ENCODE measurements around the gene AHRR.
"Not testable (repeated sequence)": the region's sequence is repeated elsewhere in the genome, so short reads cannot be mapped to it uniquely, and the experiment has no call there.

The AHRR gene

DNA sequence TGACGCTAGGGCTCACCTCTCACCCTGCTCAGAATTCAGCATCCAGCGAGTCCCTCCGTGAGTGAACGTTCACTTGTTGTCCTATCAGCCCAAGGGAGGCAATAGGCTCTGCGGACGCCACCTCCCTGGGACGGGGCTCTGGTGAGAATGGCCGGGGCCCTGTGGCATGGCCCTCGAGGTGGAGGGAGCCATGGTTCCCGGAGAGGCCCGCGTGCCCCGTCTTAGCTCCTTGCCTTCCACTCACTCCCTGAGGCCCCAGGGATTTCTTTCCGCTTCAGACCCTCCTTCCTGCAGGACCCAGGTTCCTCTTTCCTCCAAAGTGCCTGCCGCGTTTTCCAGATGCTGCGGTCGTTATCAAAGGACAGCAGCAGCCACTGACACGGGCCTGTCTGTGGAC, 142.9 kb downstream of the AHRR start:
- DNase-seq = no peak

DNA sequence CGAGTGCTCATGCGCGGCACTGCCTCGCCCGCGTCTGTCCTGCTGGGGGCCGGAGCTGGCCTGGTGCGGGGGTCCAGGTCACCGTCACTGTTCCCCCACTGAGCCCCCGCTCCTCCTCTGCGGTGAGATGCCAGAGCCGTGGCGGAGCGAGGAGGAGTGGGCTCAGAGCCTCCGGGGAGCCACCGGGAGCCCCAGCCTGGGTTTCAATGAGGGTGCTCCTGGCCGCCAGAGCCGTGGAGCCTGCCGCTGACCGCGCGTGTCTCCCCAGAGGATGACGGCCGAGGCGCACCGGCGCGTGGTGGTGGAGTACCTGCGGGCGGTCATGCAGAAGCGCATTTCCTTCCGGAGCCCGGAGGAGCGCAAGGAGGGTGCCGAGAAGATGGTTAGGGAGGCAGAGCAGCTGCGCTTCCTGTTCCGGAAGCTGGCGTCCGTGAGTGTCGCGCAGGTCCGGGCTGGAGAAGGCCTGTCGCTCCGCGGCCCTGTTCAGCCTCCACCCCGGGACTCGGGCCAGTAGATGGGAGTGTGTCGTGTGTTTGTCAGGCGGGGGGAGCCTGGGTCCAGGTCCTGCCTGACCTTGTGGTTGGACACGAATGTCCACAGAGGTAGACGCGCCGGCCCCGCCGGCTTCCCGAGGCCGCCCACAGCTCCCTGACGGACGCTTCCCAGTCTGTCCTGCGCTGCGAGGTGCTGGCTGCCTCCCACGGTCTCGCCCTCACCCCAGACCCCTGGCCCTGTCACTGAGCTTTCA, 143.5 kb downstream of the AHRR start:
- DNase-seq = no peak

DNA sequence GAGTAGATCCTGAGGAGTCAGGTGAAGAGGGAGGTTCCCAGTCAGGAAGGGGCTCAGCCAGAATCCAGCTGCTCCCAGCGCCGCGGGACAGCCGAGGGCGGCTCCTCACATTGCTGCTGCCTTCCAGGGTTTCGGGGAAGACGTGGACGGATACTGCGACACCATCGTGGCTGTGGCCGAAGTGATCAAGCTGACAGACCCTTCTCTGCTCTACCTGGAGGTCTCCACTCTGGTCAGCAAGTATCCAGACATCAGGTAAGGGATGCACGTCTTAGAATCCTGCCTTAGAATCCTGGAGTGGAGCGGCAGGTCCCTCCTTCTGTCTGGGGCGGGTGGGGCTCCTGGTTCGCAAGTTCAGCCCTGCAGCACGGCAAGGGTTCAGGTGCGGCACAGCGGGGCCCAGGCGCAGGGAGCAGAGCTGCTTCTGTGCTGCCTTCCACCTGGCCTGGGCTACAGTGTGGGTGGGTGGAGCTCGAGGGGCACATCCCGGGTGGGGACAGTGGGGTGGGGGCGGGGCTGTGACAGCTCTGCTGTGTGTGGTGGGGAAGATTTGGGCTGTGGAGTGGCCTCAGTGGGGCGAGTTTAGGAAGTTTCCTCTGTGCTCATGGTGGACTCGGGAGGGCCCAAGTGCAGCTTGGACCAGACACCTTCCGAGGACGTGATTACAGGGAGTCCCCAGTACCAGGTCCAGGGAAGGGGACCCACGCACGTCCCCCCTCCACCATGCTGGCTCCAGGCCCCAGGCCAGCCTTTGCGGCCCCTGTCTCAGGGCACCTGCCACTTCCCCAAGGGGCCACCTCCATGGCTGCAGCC, 144.3 kb downstream of the AHRR start:
- DNase-seq = no peak

DNA sequence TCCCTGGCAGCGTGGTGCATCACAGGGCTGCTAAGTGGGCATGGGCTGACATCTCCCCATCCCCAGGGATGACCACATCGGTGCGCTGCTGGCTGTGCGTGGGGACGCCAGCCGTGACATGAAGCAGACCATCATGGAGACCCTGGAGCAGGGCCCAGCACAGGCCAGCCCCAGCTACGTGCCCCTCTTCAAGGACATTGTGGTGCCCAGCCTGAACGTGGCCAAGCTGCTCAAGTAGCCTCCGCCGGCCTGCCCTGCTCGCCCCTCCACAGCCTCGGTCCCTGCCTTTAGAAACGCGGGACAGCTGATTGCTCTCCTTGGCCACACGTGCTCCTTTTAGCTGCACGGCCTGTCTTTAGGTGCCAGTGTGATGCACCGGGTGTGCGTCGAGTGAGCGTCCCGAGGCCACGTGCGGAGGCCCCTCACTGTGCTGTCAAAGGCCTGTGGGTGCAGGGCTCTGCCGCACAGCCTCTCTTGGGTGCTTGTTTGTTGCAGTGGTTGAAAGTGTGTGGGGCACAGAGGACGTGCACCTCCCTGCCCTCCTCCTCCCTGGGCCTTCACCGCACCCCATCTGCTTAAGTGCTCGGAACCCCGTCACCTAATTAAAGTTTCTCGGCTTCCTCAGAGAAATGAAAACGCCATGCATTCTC, 145.3 kb downstream of the AHRR start:
- DNase-seq = no peak

DNA sequence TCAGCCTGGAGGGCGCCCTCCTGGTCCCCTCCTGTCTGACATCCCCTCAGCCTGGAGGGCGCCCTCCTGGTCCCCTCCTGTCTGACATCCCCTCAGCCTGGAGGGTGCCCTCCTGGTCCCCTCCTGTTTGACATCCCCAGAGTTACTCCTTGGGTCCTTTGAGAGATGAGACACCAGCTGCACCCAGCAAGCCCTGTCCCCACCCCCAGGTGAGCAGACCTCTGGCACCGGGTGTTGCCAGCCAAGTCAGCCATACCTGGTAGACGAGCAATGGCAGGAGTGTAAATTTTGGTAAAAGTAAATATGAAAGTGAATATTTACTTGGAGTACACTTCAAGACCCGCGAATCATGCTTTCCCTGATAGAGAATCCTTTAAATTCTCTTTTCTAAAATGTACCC, 146.9 kb downstream of the AHRR start:
- no peak for DNase-seq

DNA sequence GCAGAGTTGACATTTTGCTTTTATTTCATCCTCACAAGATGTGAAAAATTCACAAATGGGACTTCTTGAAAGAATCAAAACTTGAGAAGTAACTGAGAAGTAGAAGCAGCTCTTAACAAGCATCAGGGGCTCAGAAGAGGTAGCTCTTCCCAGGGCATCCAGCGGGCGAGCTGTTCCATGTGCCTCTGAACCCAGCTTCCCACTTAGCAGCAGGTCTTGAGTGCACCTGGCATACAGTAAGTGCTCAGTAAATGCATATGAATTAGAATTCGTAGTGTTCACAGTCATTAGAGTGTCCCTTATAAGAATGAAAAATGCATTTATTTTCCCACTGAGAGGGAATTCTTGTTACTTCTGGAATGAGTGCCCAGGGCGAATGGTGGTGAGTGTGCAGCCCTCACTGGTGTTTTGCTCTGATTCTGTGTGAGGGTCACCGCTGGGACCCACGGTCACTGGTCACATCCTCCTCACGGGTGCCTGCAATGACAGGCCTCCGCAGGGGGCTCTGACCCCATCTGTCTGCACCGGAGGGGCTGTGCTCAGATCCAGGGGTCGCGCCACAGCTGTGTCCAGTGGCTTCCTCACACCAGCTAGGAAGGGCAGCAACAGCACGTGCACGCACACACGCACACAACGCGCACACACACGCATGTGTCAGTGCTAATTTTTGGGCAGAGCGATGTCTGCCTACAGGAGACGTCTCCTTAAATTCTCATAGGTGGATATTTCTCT, 148.4 kb downstream of the AHRR start:
- DNase-seq = no peak

DNA sequence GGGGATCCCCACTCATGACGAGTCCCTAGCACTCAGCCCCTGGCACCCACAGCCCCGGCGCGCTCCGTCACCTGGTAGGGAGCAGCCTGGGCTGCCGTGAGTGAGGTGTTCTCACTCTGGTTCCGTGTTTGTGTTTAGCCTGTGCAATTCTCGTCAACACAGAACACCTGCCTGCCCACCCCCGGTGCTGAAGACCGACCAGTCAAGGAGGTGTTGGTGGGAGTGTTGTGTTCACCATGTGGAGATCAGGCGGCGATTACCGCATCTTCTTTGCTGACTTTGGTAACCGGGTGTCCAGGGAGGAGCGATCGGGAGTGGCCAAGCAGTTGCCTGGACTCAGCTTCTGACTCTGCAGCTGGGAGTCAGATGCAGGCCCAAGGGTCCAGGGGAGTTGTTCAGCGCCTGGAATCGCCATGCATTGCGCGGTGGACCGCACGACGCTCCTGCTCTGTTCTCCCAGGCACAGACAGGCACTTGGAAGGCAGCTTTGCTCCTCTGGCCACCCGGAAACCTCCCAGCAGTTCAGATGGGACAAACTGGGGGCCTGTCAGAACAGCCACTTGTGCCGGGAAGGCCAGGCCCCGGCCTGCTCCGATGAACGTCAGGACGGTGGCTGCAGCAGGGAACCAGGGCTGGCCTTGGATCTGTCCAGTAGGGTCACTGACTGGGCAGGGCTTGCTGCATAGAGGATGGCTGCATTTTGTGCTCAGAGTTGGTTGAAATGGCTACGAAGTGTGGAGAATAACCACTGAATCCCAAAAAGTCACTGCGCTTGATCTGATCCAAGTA, 149.6 kb downstream of the AHRR start:
- DNase-seq = peak; percentile 57

DNA sequence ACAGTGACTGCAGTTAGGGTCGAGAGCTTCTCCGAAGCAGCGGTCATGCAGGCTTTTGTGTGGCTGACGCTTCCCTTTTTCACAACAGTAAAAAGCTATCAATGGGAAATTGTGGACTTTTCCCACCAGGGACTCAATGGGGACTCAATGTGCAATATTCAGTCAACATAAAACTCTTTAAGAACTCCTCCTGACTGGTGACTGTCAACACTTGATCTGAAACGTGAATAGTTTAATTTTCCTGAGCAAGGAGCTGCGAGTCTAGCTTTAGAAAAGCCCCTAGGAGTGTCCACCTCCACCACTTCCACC, 150.2 kb downstream of the AHRR start:
- DNase-seq = no peak

DNA sequence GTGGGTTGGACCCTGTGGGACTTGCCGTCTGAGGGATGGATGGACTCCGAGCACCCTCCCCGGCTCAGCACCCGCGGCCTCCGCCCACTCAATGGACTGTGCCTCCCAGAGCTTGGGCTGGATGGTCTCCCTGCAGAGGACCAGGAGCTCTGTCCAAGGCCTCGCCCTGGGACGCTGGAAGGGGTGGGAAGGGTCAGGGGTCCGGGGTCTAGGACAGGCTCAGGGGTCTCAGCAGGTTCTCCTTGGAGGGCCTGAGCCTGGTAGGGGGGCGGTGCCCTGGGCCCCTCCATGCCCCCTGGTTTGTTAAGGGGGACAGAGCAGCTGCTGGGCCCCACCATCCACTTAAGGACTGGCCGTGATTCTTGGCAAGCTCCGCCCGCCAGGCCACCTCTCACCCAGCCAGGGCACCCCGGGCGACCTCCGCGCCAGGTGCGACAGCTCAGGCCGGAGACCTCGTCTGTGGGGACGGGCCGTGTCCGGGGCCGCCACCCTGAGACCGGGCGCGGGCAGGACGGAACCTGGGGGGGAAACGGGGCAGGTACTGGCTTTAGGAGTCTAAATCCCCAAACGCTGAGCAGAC, 150.7 kb downstream of the AHRR start:
- no peak for DNase-seq

DNA sequence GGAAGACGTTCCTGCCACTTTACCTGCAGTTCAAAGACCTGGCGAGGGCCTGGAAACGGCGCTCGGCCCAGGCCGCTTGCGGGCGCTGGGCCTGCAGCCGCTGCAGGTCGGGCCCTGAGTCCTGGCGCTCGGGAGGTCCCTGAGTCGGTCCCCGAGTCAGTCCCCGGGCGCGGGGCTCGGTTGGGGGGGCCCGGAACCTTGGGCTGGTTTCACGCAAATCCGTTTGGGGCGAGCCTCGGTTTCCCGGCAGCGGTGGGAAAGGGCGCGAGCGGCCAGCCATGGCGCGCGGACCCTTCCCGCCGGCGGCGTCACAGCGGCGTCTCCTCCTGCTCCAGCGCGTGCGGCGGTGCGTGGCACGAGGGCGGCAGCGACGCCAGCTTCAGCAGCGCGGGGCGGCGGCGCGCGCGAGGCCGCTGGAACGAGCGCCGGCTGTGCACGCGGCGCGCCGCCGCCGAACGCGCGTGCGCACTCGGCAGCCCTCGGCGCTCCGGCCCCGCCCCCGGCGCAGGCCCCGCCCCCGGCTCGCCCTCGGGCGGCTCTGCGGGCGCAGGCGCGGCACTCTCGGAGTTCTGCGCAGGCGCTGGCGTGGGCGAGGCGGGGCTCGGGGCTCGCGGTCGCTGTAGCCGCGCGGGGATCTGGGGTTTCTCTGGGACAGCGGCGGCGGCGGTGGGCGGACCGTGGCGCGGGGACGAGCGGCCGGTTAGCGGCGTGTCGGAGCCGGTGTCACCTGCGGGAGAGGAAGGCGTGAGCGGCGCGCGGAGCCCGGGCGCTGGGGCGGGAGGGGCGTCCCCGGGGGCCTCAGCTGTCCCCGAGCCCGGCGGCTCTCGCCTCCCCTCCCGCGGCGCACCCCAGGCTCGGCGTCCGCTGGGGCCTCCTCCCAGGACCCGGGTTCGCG, 151.4 kb downstream of the AHRR start:
- peak; percentile 94 for DNase-seq

DNA sequence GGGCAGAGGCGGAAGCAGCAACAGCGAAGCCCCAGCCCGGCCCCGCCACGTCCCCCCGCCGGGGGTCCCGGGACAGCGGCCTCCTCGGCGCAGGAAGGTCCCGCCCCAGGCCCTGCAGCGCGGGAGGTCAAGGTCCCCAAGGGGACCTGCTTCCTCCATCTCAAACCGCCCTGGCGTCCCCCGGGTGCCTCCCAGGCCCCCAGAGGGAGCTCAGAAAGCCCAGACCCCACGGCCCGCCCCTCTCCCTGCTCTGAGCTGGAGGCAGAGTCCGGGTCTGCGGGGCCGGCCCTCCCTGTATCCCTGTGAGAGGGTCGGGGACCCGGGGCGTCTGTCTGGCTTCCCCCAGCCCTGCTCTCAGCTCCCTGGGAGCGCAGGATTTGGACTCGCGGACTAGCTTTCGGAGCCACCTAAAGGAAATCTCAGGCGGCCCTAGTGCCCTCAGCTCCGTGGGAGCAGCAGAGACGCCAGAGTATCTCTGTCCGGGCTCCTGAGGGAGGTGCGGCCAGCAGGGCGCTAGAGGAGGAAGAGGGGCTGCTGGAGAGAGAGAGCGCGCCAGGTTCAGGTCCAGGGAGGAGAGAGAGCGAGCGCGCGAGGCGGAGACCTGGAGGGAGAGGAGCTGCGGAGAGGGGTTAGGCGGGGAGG, 152.2 kb downstream of the AHRR start:
- DNase-seq = peak; percentile 53

DNA sequence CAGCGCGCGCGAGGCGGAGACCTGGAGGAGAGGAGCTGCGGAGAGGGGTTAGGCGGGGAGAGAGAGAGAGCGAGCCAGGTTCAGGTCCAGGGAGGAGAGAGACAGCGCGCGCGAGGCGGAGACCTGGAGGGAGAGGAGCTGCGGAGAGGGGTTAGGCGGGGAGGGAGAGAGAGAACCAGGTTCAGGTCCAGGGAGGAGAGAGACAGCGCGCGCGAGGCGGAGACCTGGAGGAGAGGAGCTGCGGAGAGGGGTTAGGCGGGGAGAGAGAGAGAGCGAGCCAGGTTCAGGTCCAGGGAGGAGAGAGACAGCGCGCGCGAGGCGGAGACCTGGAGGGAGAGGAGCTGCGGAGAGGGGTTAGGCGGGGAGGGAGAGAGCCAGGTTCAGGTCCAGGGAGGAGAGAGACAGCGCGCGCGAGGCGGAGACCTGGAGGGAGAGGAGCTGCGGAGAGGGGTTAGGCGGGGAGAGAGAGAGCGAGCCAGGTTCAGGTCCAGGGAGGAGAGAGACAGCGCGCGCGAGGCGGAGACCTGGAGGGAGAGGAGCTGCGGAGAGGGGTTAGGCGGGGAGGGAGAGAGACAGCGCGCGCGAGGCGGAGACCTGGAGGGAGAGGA, 152.8 kb downstream of the AHRR start:
- DNase-seq = not testable (repeated sequence)

DNA sequence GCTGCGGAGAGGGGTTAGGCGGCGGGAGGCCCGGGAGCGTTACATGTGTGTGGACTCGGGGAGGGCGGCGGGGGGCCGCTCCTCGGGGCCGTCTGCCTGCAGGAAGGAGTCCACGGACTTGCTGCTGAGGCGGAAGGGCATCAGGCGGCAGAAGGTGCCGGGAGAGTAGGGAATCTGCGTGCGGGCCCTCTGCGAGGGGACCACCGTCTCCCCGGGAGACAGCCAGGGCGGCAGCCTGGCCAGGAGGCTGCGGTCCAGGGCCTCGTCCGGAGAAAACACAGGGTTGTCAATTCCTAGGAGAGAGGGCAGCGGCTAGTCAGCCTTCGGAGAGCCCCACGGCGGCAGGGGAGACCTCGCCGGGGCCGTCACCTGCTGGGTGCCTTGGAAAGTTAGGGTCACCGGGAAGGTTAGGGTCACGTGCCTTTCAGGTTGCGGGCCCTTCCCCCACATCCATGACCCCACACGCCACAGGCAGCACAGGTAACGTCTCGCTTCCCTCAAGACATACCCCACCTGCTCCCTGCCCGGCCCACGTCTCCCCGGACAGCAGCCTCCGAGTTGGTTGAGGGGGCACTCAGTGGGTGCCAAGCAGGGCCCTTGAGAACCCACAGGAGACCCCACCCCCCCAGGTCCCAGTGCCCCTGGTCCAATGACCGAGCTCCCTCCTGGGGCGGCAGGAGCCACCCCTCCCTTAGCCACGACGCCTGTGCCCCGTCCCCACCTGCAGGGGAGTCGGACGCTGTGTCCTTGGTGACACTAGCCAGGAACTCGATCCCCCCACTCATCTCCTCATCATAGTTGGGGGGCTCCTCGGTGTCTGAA, 153.5 kb downstream of the AHRR start:
- DNase-seq = no peak

DNA sequence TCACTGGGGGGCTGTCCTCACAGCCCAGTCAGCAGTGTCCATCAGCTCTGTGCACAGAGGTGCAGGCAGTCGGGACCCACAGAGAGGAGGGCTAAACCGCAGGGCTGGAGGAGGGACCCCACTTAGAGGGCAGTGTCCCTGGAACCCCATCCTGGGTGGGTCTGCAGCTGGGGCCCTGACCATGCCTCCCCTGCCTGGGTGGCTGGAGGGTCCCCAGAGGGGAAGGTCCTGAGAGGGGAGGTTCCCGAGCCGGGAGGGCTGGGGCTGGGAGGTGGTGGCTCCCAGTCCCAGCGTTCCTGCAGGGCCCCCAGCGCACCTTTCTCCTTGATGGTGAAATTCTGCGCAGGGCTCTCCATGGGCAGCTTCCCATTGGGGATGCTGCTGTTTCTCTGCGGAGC, 154.2 kb downstream of the AHRR start:
- no peak for DNase-seq

DNA sequence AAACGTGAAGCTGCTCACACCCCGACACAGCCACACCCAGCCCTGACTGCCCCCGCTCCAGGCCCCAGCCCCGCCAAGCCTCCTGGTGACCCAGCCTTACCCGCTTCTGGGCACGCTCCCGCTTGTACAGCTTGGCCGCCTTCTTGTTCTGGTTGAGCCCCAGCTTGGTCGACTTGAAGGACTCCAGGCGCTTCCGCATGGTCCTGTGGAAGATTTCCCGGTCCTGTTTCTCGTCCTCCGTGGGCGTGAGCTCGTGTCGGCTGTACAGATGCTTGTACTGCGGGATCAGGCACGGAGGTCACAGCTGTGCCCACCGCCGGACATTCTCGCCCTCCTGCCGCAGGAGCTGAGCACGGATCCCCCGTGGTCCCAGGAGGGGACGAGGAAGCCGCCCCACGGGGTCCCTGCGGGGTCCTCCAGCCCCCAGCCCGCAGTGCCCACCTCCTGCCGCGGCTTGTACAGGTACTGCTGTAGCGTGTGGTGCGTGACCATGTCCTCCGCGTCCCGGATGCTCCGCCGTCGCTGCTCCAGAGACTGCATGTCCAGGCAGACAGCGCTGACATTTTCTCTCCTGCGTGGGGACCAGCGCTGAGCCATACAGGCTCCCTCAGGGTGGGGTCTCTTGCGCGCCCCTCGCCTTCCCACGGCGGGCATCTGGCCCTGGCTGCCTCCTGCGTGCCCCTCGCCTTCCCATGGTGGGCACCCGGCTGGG, 154.7 kb downstream of the AHRR start:
- DNase-seq = no peak

DNA sequence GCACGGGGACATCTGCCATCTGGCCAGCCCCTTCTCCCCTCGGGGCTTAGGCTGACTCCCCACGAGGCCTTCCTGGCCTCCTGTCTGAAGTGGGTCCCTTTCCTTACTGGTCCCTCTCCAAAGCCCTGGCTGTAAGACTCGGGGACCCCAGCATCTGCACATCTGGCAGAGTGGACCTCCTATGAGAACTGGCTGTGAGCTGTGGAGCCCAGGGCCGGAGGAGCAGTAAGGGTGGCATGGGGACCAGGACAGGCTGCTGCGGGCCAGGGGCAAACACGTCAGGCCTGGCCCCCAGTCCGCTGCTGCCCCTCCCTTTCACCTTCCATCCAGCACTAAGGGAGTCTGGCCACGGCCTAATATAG, 155.3 kb downstream of the AHRR start:
- no peak for DNase-seq

DNA sequence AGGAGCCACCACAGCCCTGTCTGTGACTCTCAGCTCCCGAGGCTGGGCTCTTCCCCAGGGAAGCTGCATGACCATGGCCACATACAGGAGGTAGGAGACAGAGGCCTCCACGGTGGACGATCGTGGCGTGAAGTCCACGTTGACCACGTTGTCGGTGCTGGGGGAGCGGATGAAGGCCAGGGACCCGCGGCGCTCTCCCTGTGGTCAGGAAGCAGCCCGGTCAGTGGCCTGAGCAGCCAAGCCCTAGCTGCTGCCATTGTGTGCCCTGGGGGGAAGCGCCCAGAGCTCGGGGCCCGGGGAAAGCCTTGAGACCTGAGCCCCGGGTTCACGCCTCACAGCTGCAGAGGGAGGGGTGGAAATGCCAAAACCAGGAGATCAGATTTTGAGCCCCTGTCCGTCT, 155.7 kb downstream of the AHRR start:
- no peak for DNase-seq

DNA sequence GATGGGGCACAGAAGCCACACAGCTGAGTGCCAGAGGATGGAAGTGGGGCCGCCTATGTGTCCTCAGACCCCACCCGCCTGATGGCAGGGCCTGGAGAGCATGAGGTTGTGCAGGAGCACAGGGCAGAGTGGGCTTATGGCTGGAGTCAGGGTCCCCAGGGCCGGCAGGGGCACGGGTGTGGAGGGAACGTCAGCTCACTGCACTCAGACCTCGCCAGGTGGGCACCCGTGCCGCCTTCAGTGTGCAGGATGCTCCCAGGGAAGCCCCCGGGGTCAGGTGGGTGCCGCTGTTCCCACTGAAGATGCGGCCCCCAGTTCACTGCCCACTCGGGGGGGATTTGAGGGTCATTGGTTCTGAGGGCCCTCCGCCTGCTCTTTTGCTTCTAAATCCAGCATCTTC, 156.4 kb downstream of the AHRR start:
- DNase-seq = no peak

Data from NCI-H510A (cell line).